HG03521 (cell line): ENCODE measurements around the gene FNIP1.
"Not testable (repeated sequence)": the region's sequence is repeated elsewhere in the genome, so short reads cannot be mapped to it uniquely, and the experiment has no call there.

ENCODE experiments used
- ATAC-seq: cut with Tn5 transposase; IDR thresholded peaks from one replicate; pipeline ENCODE4 v1.9.1; 2021; ENCODE audit warnings: mild to moderate bottlenecking, moderate library complexity; ENCODE audit not compliant: unreplicated experiment

FNIP1 gene

GRCh38 chr5:131693894-131694293, 102.9 kb downstream of the FNIP1 start:
- ATAC-seq = no peak

- ATAC-seq = no peak
These were observed 111.2 kb downstream of the FNIP1 start for GRCh38 chr5:131685516-131686171.

GRCh38 chr5:131684595-131684994, 112.2 kb downstream of the FNIP1 start:
- no peak for ATAC-seq

- ATAC-seq = no peak
These were observed 112.8 kb downstream of the FNIP1 start for GRCh38 chr5:131684051-131684450.

GRCh38 chr5:131682826-131683225, 114.0 kb downstream of the FNIP1 start:
- ATAC-seq = no peak

- no peak for ATAC-seq
These were observed 114.6 kb downstream of the FNIP1 start for GRCh38 chr5:131682175-131682574.

GRCh38 chr5:131679911-131680310, 116.9 kb downstream of the FNIP1 start:
- no peak for ATAC-seq

- ATAC-seq = not testable (repeated sequence)
These were observed 118.5 kb downstream of the FNIP1 start for GRCh38 chr5:131678273-131678672.

- no peak for ATAC-seq
These were observed 119.7 kb downstream of the FNIP1 start for GRCh38 chr5:131677115-131677514.

GRCh38 chr5:131672776-131673175, 124.0 kb downstream of the FNIP1 start:
- ATAC-seq = no peak

GRCh38 chr5:131671994-131672655, 124.7 kb downstream of the FNIP1 start:
- ATAC-seq = no peak

GRCh38 chr5:131671409-131671808, 125.4 kb downstream of the FNIP1 start:
- ATAC-seq = no peak

GRCh38 chr5:131664929-131665328, 131.9 kb downstream of the FNIP1 start:
- peak; percentile 50 for ATAC-seq

GRCh38 chr5:131661933-131662332, 134.9 kb downstream of the FNIP1 start:
- no peak for ATAC-seq

- no peak for ATAC-seq
These were observed 137.0 kb downstream of the FNIP1 start for GRCh38 chr5:131659841-131660240.

- ATAC-seq = no peak
These were observed 137.5 kb downstream of the FNIP1 start for GRCh38 chr5:131659290-131659689.

GRCh38 chr5:131654776-131655175, 142.0 kb downstream of the FNIP1 start:
- no peak for ATAC-seq

- no peak for ATAC-seq
These were observed 142.5 kb downstream of the FNIP1 start for GRCh38 chr5:131654309-131654708.

GRCh38 chr5:131649161-131649560, 147.7 kb downstream of the FNIP1 start:
- no peak for ATAC-seq

GRCh38 chr5:131647048-131647769, 149.6 kb downstream of the FNIP1 start:
- peak; percentile 68 for ATAC-seq

- no peak for ATAC-seq
These were observed 152.0 kb downstream of the FNIP1 start for GRCh38 chr5:131644822-131645221.

GRCh38 chr5:131644370-131644769, 152.4 kb downstream of the FNIP1 start:
- ATAC-seq = no peak
